ENCODE data around the gene BCAP31.
"Not testable (repeated sequence)": the region's sequence is repeated elsewhere in the genome, so short reads cannot be mapped to it uniquely, and the experiment has no call there.

BCAP31 gene

GRCh38 chrX:153743468-153744209, 19.5 kb upstream of the BCAP31 start:
- not testable (repeated sequence) for DNase-seq (ENCODE audit: low spot score in 2 of 2); H3K9me3 Mint-ChIP-seq; H3K36me3 Mint-ChIP-seq; H3K4me1 Mint-ChIP-seq; H3K27ac Mint-ChIP-seq; H3K4me3 Mint-ChIP-seq; ATAC-seq

- H3K36me3 Mint-ChIP-seq; H3K4me1 Mint-ChIP-seq; H3K4me3 Mint-ChIP-seq; H3K27ac Mint-ChIP-seq; ATAC-seq; DNase-seq (ENCODE audit: low spot score in 2 of 2); H3K9me3 Mint-ChIP-seq: not testable (repeated sequence)
Observed at GRCh38 chrX:153742796-153743467, 18.7 kb upstream of the BCAP31 start.

- not testable (repeated sequence) for H3K9me3 Mint-ChIP-seq; H3K27ac Mint-ChIP-seq; H3K4me3 Mint-ChIP-seq; ATAC-seq; H3K4me1 Mint-ChIP-seq; H3K36me3 Mint-ChIP-seq; DNase-seq (ENCODE audit: low spot score in 2 of 2)
Observed at GRCh38 chrX:153742111-153742510, 17.9 kb upstream of the BCAP31 start.

GRCh38 chrX:153741446-153741845, 17.3 kb upstream of the BCAP31 start:
- Mint-ChIP-seq H3K4me3 (peak overlapping the region; percentile 58), H3K4me1 (peaks cover 7% of the 10 kb centered on the region), H3K36me3 (no peaks in the 10 kb centered on the region), H3K9me3 (no peaks in the 10 kb centered on the region), H3K27ac (peak overlapping the region; percentile 77)
- no peak for ATAC-seq
- DNase-seq (ENCODE audit: low spot score in 2 of 2): no peak

GRCh38 chrX:153740631-153741222, 16.5 kb upstream of the BCAP31 start:
- H3K36me3 Mint-ChIP-seq: no peaks in the 10 kb centered on the region
- peak overlapping the region; percentile 77 for H3K27ac Mint-ChIP-seq
- no peaks in the 10 kb centered on the region for H3K9me3 Mint-ChIP-seq
- peak overlapping the region; percentile 58 for H3K4me3 Mint-ChIP-seq
- DNase-seq (ENCODE audit: low spot score in 2 of 2) (no peak), ATAC-seq (no peak)
- H3K4me1 Mint-ChIP-seq: peaks cover 8% of the 10 kb centered on the region

- no peaks in the 10 kb centered on the region for H3K36me3 Mint-ChIP-seq
- ATAC-seq: peak; percentile 63
- H3K4me3 Mint-ChIP-seq: peak overlapping the region; percentile 58
- peak overlapping the region; percentile 77 for H3K27ac Mint-ChIP-seq
- peaks cover 16% of the 10 kb centered on the region for H3K4me1 Mint-ChIP-seq
- DNase-seq (ENCODE audit: low spot score in 2 of 2): no peak
- H3K9me3 Mint-ChIP-seq: no peaks in the 10 kb centered on the region
Observed at GRCh38 chrX:153739754-153740486, 15.7 kb upstream of the BCAP31 start.

- Mint-ChIP-seq H3K4me3 (no peak overlapping the region), H3K27ac (no peak overlapping the region), H3K36me3 (no peaks in the 10 kb centered on the region), H3K4me1 (peaks cover 20% of the 10 kb centered on the region), H3K9me3 (no peaks in the 10 kb centered on the region)
- ATAC-seq: no peak
- DNase-seq (ENCODE audit: low spot score in 2 of 2): no peak
Observed at GRCh38 chrX:153738056-153738605, 13.9 kb upstream of the BCAP31 start.

GRCh38 chrX:153736871-153737441, 12.8 kb upstream of the BCAP31 start:
- Mint-ChIP-seq H3K27ac (peak overlapping the region; percentile 67), H3K4me3 (no peak overlapping the region), H3K4me1 (peaks cover 25% of the 10 kb centered on the region), H3K36me3 (no peaks in the 10 kb centered on the region), H3K9me3 (no peaks in the 10 kb centered on the region)
- DNase-seq (ENCODE audit: low spot score in 2 of 2) (no peak), ATAC-seq (no peak)

GRCh38 chrX:153736071-153736820, 12.1 kb upstream of the BCAP31 start:
- Mint-ChIP-seq H3K4me1 (peaks cover 32% of the 10 kb centered on the region), H3K36me3 (no peaks in the 10 kb centered on the region), H3K9me3 (peaks cover 2% of the 10 kb centered on the region), H3K4me3 (no peak overlapping the region), H3K27ac (peak overlapping the region; percentile 67)
- ATAC-seq (no peak), DNase-seq (ENCODE audit: low spot score in 2 of 2) (no peak)

- Mint-ChIP-seq H3K36me3 (no peaks in the 10 kb centered on the region), H3K4me3 (no peak overlapping the region), H3K27ac (no peak overlapping the region), H3K9me3 (peaks cover 2% of the 10 kb centered on the region), H3K4me1 (peaks cover 36% of the 10 kb centered on the region)
- DNase-seq (ENCODE audit: low spot score in 2 of 2): no peak
- peak; percentile 86 for ATAC-seq
Observed at GRCh38 chrX:153735274-153735673, 11.1 kb upstream of the BCAP31 start.

- peaks cover 33% of the 10 kb centered on the region for H3K4me1 Mint-ChIP-seq
- no peak overlapping the region for H3K27ac Mint-ChIP-seq
- H3K9me3 Mint-ChIP-seq: peaks cover 2% of the 10 kb centered on the region
- ATAC-seq: no peak
- H3K36me3 Mint-ChIP-seq: no peaks in the 10 kb centered on the region
- DNase-seq (ENCODE audit: low spot score in 2 of 2): no peak
- no peak overlapping the region for H3K4me3 Mint-ChIP-seq
Observed at GRCh38 chrX:153734871-153735270, 10.7 kb upstream of the BCAP31 start.

- H3K36me3 Mint-ChIP-seq: no peaks in the 10 kb centered on the region
- H3K9me3 Mint-ChIP-seq: peaks cover 2% of the 10 kb centered on the region
- H3K27ac Mint-ChIP-seq: no peak overlapping the region
- H3K4me1 Mint-ChIP-seq: peaks cover 33% of the 10 kb centered on the region
- no peak overlapping the region for H3K4me3 Mint-ChIP-seq
- no peak for ATAC-seq
- DNase-seq (ENCODE audit: low spot score in 2 of 2): no peak
Observed at GRCh38 chrX:153733651-153734240, 9.6 kb upstream of the BCAP31 start.

- ATAC-seq: no peak
- peaks cover 2% of the 10 kb centered on the region for H3K9me3 Mint-ChIP-seq
- no peaks in the 10 kb centered on the region for H3K36me3 Mint-ChIP-seq
- peaks cover 37% of the 10 kb centered on the region for H3K4me1 Mint-ChIP-seq
- H3K27ac Mint-ChIP-seq: no peak overlapping the region
- H3K4me3 Mint-ChIP-seq: no peak overlapping the region
- no peak for DNase-seq (ENCODE audit: low spot score in 2 of 2)
Observed at GRCh38 chrX:153732401-153732800, 8.2 kb upstream of the BCAP31 start.

GRCh38 chrX:153731845-153732215, 7.6 kb upstream of the BCAP31 start:
- Mint-ChIP-seq H3K27ac (no peak overlapping the region), H3K36me3 (no peaks in the 10 kb centered on the region), H3K9me3 (peaks cover 2% of the 10 kb centered on the region), H3K4me3 (peak overlapping the region; percentile 38), H3K4me1 (peaks cover 43% of the 10 kb centered on the region)
- DNase-seq (ENCODE audit: low spot score in 2 of 2) (no peak), ATAC-seq (peak; percentile 43)
